Loucy (cell line): Measurements from ENCODE around the gene FKBP9.
"Not testable (repeated sequence)": the region's sequence is repeated elsewhere in the genome, so short reads cannot be mapped to it uniquely, and the experiment has no call there.

ENCODE experiments used
- H2AFZ ChIP-seq: fragments of 200-600 bp; sonication (generic); 2 replicates; pipeline ENCODE4 v1.6.0; 2016; ENCODE audit warnings: antibody characterized with exemption, mild to moderate bottlenecking, low read length, moderate library complexity
- H3F3A ChIP-seq: fragments of 200-600 bp; 2 replicates; pipeline ENCODE4 v1.6.0; 2016; ENCODE audit warnings: antibody characterized with exemption, low read depth, mild to moderate bottlenecking
- H3K27me3 ChIP-seq: fragments of 200-600 bp; sonication (generic); 2 replicates; pipeline ENCODE4 v1.6.1; 2014; ENCODE audit warnings: low read length, mild to moderate bottlenecking; ENCODE audit not compliant: insufficient read depth, poor library complexity, severe bottlenecking
- H3K36me3 ChIP-seq: fragments of 200-600 bp; sonication (generic); 2 replicates; pipeline ENCODE4 v1.6.1; 2016; ENCODE audit warnings: low read length; ENCODE audit not compliant: insufficient read depth
- H3K4me1 ChIP-seq: fragments of 200-600 bp; sonication (generic); 2 replicates; pipeline ENCODE4 v1.5.1; 2014; ENCODE audit warnings: low read length, mild to moderate bottlenecking; ENCODE audit not compliant: insufficient read depth, poor library complexity, severe bottlenecking
- H3K4me2 ChIP-seq: fragments of 200-600 bp; sonication (generic); 2 replicates; pipeline ENCODE4 v1.6.0; 2014; ENCODE audit warnings: antibody characterized with exemption, low read length, low read depth, mild to moderate bottlenecking; ENCODE audit not compliant: poor library complexity, severe bottlenecking
- H3K4me3 ChIP-seq: fragments of 200-600 bp; sonication (generic); 2 replicates; pipeline ENCODE4 v1.5.1; 2014; ENCODE audit warnings: low read length, mild to moderate bottlenecking, mixed read lengths; ENCODE audit not compliant: poor library complexity, severe bottlenecking
- H3K79me2 ChIP-seq: fragments of 200-600 bp; sonication (generic); 2 replicates; pipeline ENCODE4 v1.6.1; 2014; ENCODE audit warnings: low read length; ENCODE audit not compliant: insufficient read depth
- H3K9ac ChIP-seq: fragments of 200-600 bp; sonication (generic); 2 replicates; pipeline ENCODE4 v1.6.0; 2014; ENCODE audit warnings: mild to moderate bottlenecking, low read depth, low read length, moderate library complexity; ENCODE audit not compliant: poor library complexity, severe bottlenecking
- H3K9me2 ChIP-seq: fragments of 200-600 bp; sonication (generic); replicated peaks from 2 replicates; pipeline ENCODE4 v1.6.1; 2016; ENCODE audit warnings: low read depth, low read length, mixed read lengths
- H3K9me3 ChIP-seq: fragments of 200-600 bp; sonication (generic); 2 replicates; pipeline ENCODE4 v1.6.1; 2014; ENCODE audit warnings: mild to moderate bottlenecking, antibody characterized with exemption, low read length, low read depth; ENCODE audit not compliant: insufficient read depth
- H4K20me1 ChIP-seq: fragments of 200-600 bp; sonication (generic); 2 replicates; pipeline ENCODE4 v1.6.0; 2014; ENCODE audit warnings: antibody characterized with exemption, low read length, mild to moderate bottlenecking; ENCODE audit not compliant: insufficient read depth, poor library complexity, severe bottlenecking
- EZH2phosphoT487 ChIP-seq: fragments of 200-600 bp; IDR thresholded peaks from 2 replicates; pipeline ENCODE4 v1.6.1; 2018; ENCODE audit warnings: antibody characterized with exemption, mild to moderate bottlenecking, moderate library complexity, borderline replicate concordance
- TF ChIP-seq, protein P1 (sequence below): fragments of 200-600 bp; sonication (generic); conservative IDR thresholded peaks from 2 replicates; pipeline ENCODE4 v1.5.1; 2014; ENCODE audit warnings: mild to moderate bottlenecking, antibody characterized with exemption, low read length

FKBP9 gene

DNA sequence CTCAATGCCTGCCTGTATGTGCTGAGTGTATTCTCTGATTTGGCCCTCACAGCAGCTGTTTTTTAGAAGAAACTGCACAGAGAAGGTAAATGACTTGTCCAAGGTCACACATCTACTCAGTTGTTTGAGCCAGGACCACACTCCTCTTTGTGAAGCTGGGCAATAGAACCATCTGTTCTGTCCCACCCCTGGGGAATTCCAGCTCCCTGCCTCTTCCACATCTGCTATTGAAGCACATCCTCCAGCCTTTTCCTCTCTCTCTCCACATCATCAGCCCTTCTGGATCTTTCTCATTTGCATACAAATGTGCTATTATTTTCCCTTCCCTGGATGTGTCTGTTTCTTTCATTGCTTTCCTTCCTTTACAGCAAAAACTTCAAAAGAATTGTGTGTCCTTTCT, 45.9 kb downstream of the FKBP9 start:
- H3K36me3 ChIP-seq, H3K27me3 ChIP-seq, H3F3A ChIP-seq, H3K4me2 ChIP-seq, H3K79me2 ChIP-seq, H3K9me2 ChIP-seq, H4K20me1 ChIP-seq, H3K9me3 ChIP-seq, H2AFZ ChIP-seq, H3K4me1 ChIP-seq, H3K4me3 ChIP-seq, H3K9ac ChIP-seq: not testable (repeated sequence)

DNA sequence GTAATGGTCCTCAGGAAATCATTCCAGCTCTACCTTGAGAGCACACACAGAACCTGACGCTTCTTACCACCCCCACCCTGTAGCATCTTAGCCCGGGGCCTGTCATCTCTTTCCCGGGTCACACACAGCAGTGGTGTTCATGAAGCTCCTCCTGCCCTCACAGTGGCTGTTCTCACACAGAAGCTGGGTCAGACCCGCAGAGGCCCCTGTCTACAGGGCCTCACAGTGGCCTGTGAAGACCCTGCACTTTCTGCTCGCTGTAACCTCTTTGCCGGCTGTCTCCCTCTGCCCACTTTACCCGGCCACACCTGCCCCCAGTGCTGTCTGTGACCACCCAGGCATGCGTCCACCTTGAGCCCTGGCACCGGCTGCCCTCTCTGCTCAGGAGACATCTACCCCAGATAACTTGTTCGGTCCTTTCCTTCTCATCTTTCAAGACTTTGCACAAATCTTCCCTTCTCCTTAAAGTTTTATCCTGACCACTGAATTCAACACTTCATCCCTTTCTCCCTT, 46.9 kb downstream of the FKBP9 start:
- H3K9ac ChIP-seq, H3K9me3 ChIP-seq, H3F3A ChIP-seq, H4K20me1 ChIP-seq, H2AFZ ChIP-seq, H3K36me3 ChIP-seq, H3K4me1 ChIP-seq, H3K4me3 ChIP-seq, H3K9me2 ChIP-seq, H3K27me3 ChIP-seq, H3K79me2 ChIP-seq, H3K4me2 ChIP-seq: not testable (repeated sequence)

DNA sequence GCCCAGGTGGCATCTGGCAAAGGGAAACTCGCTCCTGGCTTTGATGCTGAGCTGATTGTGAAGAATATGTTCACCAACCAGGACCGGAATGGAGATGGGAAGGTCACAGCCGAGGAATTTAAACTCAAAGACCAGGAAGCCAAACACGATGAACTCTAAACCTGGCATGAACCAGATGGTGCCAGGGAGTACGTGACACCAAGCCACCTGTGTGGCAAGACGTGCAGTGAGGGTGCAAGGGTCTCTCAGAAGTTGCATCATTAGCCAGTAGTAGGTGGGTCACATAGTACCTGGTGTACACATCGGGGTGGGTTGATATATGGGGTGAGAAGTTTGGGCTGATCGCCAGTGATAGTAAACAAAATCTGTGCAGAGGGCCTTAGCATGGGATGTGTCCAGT, 48.0 kb downstream of the FKBP9 start:
- not testable (repeated sequence) for H3K27me3 ChIP-seq, H3K4me2 ChIP-seq, H3K79me2 ChIP-seq

DNA sequence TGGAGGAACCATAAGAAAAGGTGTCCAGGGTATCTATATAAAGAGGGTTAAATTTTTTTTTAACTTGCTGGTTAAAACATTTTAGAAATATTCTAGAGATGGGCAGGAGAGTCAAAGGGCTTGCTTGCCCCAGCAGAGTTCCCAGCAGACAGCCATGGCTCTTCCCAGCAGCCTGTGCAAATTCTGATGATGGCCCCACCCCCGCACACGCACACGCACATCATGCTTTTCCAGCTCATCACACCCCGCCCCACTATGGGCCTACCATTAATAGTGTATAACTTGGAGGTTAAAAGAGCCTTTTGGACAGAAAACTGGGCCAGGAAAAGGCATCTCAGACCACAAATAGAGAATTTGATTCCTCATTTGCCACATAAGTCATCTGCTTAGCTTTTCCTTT, 48.5 kb downstream of the FKBP9 start:
- H3K9me2 ChIP-seq, H3K79me2 ChIP-seq, H3K27me3 ChIP-seq, H3K4me2 ChIP-seq, H3K36me3 ChIP-seq, H4K20me1 ChIP-seq, H3K4me1 ChIP-seq, H2AFZ ChIP-seq, H3F3A ChIP-seq, H3K4me3 ChIP-seq, H3K9me3 ChIP-seq, H3K9ac ChIP-seq: not testable (repeated sequence)

More for the DNA sequence above, 48.0 kb downstream of the FKBP9 start:
- not testable (repeated sequence) for H2AFZ ChIP-seq, H3K9ac ChIP-seq, H3K36me3 ChIP-seq, H3K9me3 ChIP-seq, H3K9me2 ChIP-seq, H4K20me1 ChIP-seq, H3K4me1 ChIP-seq, H3F3A ChIP-seq, H3K4me3 ChIP-seq

DNA sequence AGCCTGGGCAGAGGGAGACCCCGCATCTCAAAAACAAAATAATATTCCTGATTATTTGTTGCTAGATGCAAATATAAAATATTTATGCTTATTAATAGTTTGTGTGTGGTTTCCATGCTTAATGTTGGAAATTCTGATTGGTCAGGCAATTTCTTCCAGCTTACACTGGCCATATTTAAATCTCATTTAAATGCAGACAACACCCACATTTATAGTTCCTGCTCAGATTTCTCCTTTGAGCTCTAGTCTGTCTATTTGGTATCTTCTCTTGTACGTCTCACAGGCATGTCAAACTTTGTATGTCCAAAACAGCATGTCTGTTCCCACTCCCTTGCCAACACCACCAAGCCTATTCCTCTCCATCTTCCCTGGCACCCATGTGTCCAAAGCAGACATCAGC, 52.5 kb downstream of the FKBP9 start:
- H3K4me1 ChIP-seq: no peaks in the 10 kb centered on the region
- no peak overlapping the region for H3K9ac ChIP-seq
- no peaks in the 10 kb centered on the region for H3K9me2 ChIP-seq
- H3K27me3 ChIP-seq: no peaks in the 10 kb centered on the region
- no peaks in the 10 kb centered on the region for H3F3A ChIP-seq
- H3K36me3 ChIP-seq: peaks cover 30% of the 10 kb centered on the region; the same call in 1 of the 2 replicates
- no peaks in the 10 kb centered on the region for H3K9me3 ChIP-seq
- H3K79me2 ChIP-seq: no peaks in the 10 kb centered on the region
- no peak overlapping the region for H2AFZ ChIP-seq
- no peak for TF ChIP-seq EZH2phosphoT487
- TF ChIP-seq, protein P1, sequence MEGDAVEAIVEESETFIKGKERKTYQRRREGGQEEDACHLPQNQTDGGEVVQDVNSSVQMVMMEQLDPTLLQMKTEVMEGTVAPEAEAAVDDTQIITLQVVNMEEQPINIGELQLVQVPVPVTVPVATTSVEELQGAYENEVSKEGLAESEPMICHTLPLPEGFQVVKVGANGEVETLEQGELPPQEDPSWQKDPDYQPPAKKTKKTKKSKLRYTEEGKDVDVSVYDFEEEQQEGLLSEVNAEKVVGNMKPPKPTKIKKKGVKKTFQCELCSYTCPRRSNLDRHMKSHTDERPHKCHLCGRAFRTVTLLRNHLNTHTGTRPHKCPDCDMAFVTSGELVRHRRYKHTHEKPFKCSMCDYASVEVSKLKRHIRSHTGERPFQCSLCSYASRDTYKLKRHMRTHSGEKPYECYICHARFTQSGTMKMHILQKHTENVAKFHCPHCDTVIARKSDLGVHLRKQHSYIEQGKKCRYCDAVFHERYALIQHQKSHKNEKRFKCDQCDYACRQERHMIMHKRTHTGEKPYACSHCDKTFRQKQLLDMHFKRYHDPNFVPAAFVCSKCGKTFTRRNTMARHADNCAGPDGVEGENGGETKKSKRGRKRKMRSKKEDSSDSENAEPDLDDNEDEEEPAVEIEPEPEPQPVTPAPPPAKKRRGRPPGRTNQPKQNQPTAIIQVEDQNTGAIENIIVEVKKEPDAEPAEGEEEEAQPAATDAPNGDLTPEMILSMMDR: no peak
- H3K4me2 ChIP-seq: no peak overlapping the region
- no peaks in the 10 kb centered on the region for H4K20me1 ChIP-seq
- no peak overlapping the region for H3K4me3 ChIP-seq
